Measurements from ENCODE around the gene SAMMSON. TPM values are rescaled to one million over a fixed set of nuclear protein-coding genes. Genes with fewer than 3 reads are reported as not detected.

The SAMMSON gene
- total and polyA plus RNA-seq, 10 donors = 0.05 to 1.0 TPM; not detected in 8

DNA sequence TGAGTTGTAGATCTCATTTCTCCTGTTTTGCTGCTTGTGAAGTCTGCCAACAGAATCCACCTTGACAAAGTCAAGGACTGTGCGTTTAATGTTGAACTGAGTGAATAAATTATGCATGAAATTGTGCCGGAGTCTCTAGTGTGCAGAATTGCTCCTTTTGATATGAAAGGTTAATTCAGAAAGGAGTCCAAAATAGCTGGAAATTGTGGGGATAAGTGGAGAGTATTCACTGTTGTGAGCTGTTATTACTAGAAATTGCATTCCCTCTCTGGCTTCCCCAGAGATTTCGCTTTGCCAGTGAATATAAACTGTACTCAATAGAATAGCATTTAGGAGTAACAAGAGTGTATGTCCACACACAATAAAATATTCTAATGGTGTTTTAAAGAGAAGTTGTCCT, 43.1 kb downstream of the SAMMSON start:
- TF ChIP-seq POLR2AphosphoS5 (IDR thresholded peaks at IDR 0.05) = no peak
- TF ChIP-seq, protein P1, sequence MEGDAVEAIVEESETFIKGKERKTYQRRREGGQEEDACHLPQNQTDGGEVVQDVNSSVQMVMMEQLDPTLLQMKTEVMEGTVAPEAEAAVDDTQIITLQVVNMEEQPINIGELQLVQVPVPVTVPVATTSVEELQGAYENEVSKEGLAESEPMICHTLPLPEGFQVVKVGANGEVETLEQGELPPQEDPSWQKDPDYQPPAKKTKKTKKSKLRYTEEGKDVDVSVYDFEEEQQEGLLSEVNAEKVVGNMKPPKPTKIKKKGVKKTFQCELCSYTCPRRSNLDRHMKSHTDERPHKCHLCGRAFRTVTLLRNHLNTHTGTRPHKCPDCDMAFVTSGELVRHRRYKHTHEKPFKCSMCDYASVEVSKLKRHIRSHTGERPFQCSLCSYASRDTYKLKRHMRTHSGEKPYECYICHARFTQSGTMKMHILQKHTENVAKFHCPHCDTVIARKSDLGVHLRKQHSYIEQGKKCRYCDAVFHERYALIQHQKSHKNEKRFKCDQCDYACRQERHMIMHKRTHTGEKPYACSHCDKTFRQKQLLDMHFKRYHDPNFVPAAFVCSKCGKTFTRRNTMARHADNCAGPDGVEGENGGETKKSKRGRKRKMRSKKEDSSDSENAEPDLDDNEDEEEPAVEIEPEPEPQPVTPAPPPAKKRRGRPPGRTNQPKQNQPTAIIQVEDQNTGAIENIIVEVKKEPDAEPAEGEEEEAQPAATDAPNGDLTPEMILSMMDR (IDR thresholded peaks at IDR 0.05 in 8 of 11, conservative IDR thresholded peaks at IDR 0.05 in 3 of 11) = no peak
- TF ChIP-seq POLR2A (IDR thresholded peaks at IDR 0.05) = no peak
- no peaks in the 10 kb centered on the region for H3K9me3 ChIP-seq
- no peak overlapping the region for H3K4me3 ChIP-seq
- no peaks in the 10 kb centered on the region for H3K4me1 ChIP-seq
- DNase-seq = no peak
- no peaks in the 10 kb centered on the region for H3K27me3 ChIP-seq (replicated peaks in 1 of 7)
- intact Hi-C loops (cut with DNase I; ENCODE audit: low total_unique reads) = no loop called here
- no peaks in the 10 kb centered on the region for H3K36me3 ChIP-seq
- H3K27ac ChIP-seq = no peak overlapping the region
- WGBS, 5 donors = 88 to 93% (median 91%) methylated on average over 3 of the region's 3 CpGs

DNA sequence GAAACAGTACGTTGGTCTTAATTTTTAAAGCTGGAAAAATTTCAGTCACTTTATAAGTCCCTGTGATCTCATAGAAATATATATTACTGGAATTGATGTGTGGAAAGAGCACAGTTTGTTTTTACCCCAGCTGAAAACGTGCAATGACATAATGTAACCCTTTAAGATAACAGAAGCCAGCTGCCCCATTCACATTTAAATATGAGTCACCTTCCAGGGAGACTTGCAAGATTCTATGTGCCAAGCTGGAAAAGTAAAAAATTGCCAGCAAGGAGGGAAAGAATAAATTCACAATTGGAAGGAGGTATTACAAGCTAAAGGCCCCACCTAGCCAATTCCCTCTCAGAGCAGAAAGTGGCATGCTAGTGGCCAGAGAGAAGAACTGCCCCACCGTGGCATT, 50.2 kb downstream of the SAMMSON start:
- WGBS, 5 donors = 58 to 75% (median 64%) methylated on average over 3 of the region's 3 CpGs
- Histone ChIP-seq H3K4me1 (no peaks in the 10 kb centered on the region), H3K36me3 (no peaks in the 10 kb centered on the region), H3K9me3 (no peaks in the 10 kb centered on the region), H3K4me3 (no peak overlapping the region), H3K27ac (no peak overlapping the region), H3K27me3 (replicated peaks in 1 of 7) (no peaks in the 10 kb centered on the region)
- TF ChIP-seq, protein P1 (IDR thresholded peaks at IDR 0.05 in 8 of 11, conservative IDR thresholded peaks at IDR 0.05 in 3 of 11) = no peak
- TF ChIP-seq POLR2A (IDR thresholded peaks at IDR 0.05) = no peak
- no peak for TF ChIP-seq POLR2AphosphoS5 (IDR thresholded peaks at IDR 0.05)
- intact Hi-C loops (cut with DNase I; ENCODE audit: low total_unique reads) = no loop called here
- no peak for DNase-seq

GRCh38 chr3:70053293-70053692, 53.8 kb downstream of the SAMMSON start:
- 11 to 43% (median 35%) methylated on average over 1 of the region's 1 CpG for WGBS, 5 donors

DNA sequence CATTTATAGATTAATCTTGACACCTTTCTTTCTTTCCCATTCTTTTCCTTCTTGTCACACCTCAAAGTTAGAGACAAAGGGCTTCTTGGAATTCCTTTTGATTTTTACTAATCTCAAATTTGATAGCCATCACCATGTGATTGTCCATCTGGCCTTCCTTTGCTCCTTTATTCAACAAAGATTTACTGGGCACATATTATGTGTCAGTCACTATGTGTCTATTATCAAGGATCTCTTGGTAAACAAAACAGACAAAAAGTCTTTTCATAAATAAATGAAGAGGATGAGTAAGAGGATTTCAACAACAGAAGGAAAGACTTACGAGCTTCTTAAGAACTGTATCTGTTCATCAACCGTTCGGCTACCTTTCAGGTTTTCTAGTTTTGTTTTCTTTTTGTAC, 56.5 kb downstream of the SAMMSON start:
- TF ChIP-seq POLR2A (IDR thresholded peaks at IDR 0.05) (no peak), POLR2AphosphoS5 (IDR thresholded peaks at IDR 0.05) (no peak)
- TF ChIP-seq, protein P1 (IDR thresholded peaks at IDR 0.05 in 8 of 11, conservative IDR thresholded peaks at IDR 0.05 in 3 of 11) = no peak
- 91 to 96% (median 95%) methylated on average over 3 of the region's 3 CpGs for WGBS, 5 donors

More at GRCh38 chr3:70053293-70053692, 53.8 kb downstream of the SAMMSON start:
- H3K27me3 ChIP-seq (replicated peaks in 1 of 7) = no peaks in the 10 kb centered on the region
- no peak overlapping the region for H3K4me3 ChIP-seq
- no peak for DNase-seq
- no peak overlapping the region for H3K27ac ChIP-seq
- H3K4me1 ChIP-seq = no peaks in the 10 kb centered on the region
- no peaks in the 10 kb centered on the region for H3K9me3 ChIP-seq
- intact Hi-C loops (cut with DNase I; ENCODE audit: low total_unique reads) = no loop called here
- no peaks in the 10 kb centered on the region for H3K36me3 ChIP-seq
- TF ChIP-seq, protein P1 (IDR thresholded peaks at IDR 0.05 in 8 of 11, conservative IDR thresholded peaks at IDR 0.05 in 3 of 11) = no peak
- TF ChIP-seq POLR2AphosphoS5 (IDR thresholded peaks at IDR 0.05) (no peak), POLR2A (IDR thresholded peaks at IDR 0.05) (no peak)

More for the DNA sequence above, 56.5 kb downstream of the SAMMSON start:
- intact Hi-C loops (cut with DNase I; ENCODE audit: low total_unique reads) = no loop called here
- Histone ChIP-seq H3K27me3 (replicated peaks in 1 of 7) (no peaks in the 10 kb centered on the region), H3K9me3 (no peaks in the 10 kb centered on the region), H3K4me1 (no peaks in the 10 kb centered on the region), H3K36me3 (no peaks in the 10 kb centered on the region), H3K27ac (no peak overlapping the region), H3K4me3 (no peak overlapping the region)
- no peak for DNase-seq
